Measurements from ENCODE around the gene MGST1.

GRCh38 chr12:16299403-16299802 is 48.0 kb upstream of the MGST1 start:
- TF ChIP-seq RAD21 (IDR thresholded peaks at IDR 0.05) (no peak), ZBTB33 (IDR thresholded peaks at IDR 0.05) (no peak), CTCF (IDR thresholded peaks at IDR 0.05; ENCODE audit: low read depth, low read length, missing input control) (no peak)
